ENCODE data around the gene MRGPRF.
"Not testable (repeated sequence)": the region's sequence is repeated elsewhere in the genome, so short reads cannot be mapped to it uniquely, and the experiment has no call there.

Gene MRGPRF

GRCh38 chr11:69002110-69002569 lies 10.9 kb downstream of the MRGPRF start:
- DNase-seq = no peak

GRCh38 chr11:69001243-69002081 lies 11.6 kb downstream of the MRGPRF start:
- DNase-seq = no peak

GRCh38 chr11:69000831-69001242 lies 12.2 kb downstream of the MRGPRF start:
- peak; percentile 9 for DNase-seq

GRCh38 chr11:69000391-69000790 lies 12.7 kb downstream of the MRGPRF start:
- DNase-seq = no peak

GRCh38 chr11:68999748-69000355 lies 13.2 kb downstream of the MRGPRF start:
- DNase-seq = not testable (repeated sequence)

GRCh38 chr11:68999093-68999747 lies 13.8 kb downstream of the MRGPRF start:
- no peak for DNase-seq

- DNase-seq = peak; percentile 89
Measured at GRCh38 chr11:68998390-68998911, 14.6 kb downstream of the MRGPRF start.

GRCh38 chr11:68997995-68998348 lies 15.1 kb downstream of the MRGPRF start:
- no peak for DNase-seq

GRCh38 chr11:68997124-68997994 lies 15.7 kb downstream of the MRGPRF start:
- no peak for DNase-seq

- DNase-seq = no peak
Measured at GRCh38 chr11:68996376-68997123, 16.5 kb downstream of the MRGPRF start.

- no peak for DNase-seq
Measured at GRCh38 chr11:68994894-68995285, 18.2 kb downstream of the MRGPRF start.

GRCh38 chr11:68994161-68994893 lies 18.7 kb downstream of the MRGPRF start:
- DNase-seq = no peak

GRCh38 chr11:68993546-68993945 lies 19.5 kb downstream of the MRGPRF start:
- no peak for DNase-seq

GRCh38 chr11:68992743-68993255 lies 20.2 kb downstream of the MRGPRF start:
- DNase-seq = no peak

GRCh38 chr11:68990995-68991780 lies 21.9 kb downstream of the MRGPRF start:
- DNase-seq = no peak

GRCh38 chr11:68989936-68990606 lies 23.0 kb downstream of the MRGPRF start:
- DNase-seq = no peak

GRCh38 chr11:68988491-68988890 lies 24.6 kb downstream of the MRGPRF start:
- DNase-seq = peak; percentile 18

- no peak for DNase-seq
Measured at GRCh38 chr11:68987211-68987610, 25.8 kb downstream of the MRGPRF start.

GRCh38 chr11:68983801-68984200 lies 29.2 kb downstream of the MRGPRF start:
- no peak for DNase-seq
